T-helper 17 cell (primary cell): ENCODE data around the gene PPP2R5B. TPM values are rescaled to one million over a fixed set of nuclear protein-coding genes. Genes with fewer than 3 reads are reported as not detected.

Experiments
- ATAC-seq: fragments of 150-1000 bp; cut with Tn5 transposase; 2 replicates; pipeline ENCODE4 v1.10.0; 2021; ENCODE audit warnings: mild to moderate bottlenecking, moderate library complexity
- DNase-seq, 3 donors: peaks; one replicate each; pipeline versions ENCODE4 v3.0.0 to v3.0.0-alpha.2; 2020 to 2021
- H3K9me3 ChIP-seq: one replicate; pipeline ENCODE4 v1.7.0; 2013; ENCODE audit warnings: low read length, mild to moderate bottlenecking; ENCODE audit not compliant: control insufficient read depth, poor library complexity, severe bottlenecking
- H3K27ac Mint-ChIP-seq: one replicate; pipeline ENCODE4 v1.8.0; 2022; ENCODE audit warnings: mild to moderate bottlenecking, moderate library complexity, mixed read lengths
- H3K27me3 Mint-ChIP-seq: one replicate; pipeline ENCODE4 v1.8.0; 2022; ENCODE audit warnings: mixed read lengths
- H3K36me3 Mint-ChIP-seq: one replicate; pipeline ENCODE4 v1.8.0; 2022; ENCODE audit warnings: low read depth, mixed read lengths
- H3K4me1 Mint-ChIP-seq: one replicate; pipeline ENCODE4 v1.8.0; 2022; ENCODE audit warnings: mild to moderate bottlenecking, mixed read lengths
- H3K4me3 Mint-ChIP-seq: one replicate; pipeline ENCODE4 v1.8.0; 2022; ENCODE audit warnings: mild to moderate bottlenecking, moderate library complexity, mixed read lengths
- total RNA-seq, 4 donors: library from RNA in 2 of 4; stranded (reverse) in 2 of 4; gene quantifications; one replicate each; pipeline ENCODE4 v1.2.3 and lab custom pipeline; 2022 to 2026

PPP2R5B gene
- total RNA-seq, 2 donors from 2014 or later = 21.5 to 25.3 TPM

DNA sequence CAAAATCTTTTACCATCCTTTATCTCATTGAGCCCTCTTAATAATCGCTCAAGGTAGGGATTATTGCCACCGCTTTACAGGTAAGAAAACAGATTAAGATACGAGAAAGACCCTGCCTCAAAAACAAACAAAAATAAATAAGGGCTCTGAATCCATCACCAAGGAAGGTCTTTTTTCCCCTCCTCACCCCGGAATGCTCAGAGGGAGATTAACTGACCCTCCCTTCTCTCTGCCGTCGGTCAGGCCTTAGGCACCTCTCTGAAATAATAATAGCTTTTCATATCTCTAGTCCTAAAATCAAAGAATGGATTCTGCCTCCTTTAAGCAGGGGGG, 6.9 kb upstream of the PPP2R5B start:
- no peak for ATAC-seq
- H3K27ac Mint-ChIP-seq = peak overlapping the region; percentile 92
- peaks cover 19% of the 10 kb centered on the region for H3K4me1 Mint-ChIP-seq
- peak overlapping the region; percentile 93 for H3K4me3 Mint-ChIP-seq
- H3K27me3 Mint-ChIP-seq = no peaks in the 10 kb centered on the region
- peaks cover 2% of the 10 kb centered on the region for H3K36me3 Mint-ChIP-seq
- no peak for DNase-seq
- H3K9me3 ChIP-seq = no peaks in the 10 kb centered on the region

DNA sequence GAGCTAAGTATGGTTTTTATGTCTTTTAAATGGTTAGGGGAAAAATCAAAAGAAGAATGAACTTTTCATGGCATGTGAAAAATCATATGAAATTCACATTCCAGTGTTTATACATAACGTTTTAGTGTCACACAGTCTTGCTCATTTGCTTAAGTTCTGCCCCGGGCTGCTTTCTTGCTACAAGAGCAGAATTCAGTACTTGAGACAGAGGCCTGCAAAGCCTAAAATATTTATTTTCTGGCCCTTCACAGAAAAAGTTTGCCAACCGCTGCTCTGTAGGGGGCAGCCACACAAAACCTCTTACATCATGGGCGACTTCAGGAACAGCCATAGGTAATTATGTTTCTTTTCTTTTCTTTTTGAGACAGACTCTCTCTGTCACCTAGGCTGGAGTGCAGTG, 6.5 kb upstream of the PPP2R5B start:
- H3K27me3 Mint-ChIP-seq = no peaks in the 10 kb centered on the region
- H3K4me1 Mint-ChIP-seq = peaks cover 19% of the 10 kb centered on the region
- ATAC-seq (no peak), DNase-seq (no peak)
- H3K36me3 Mint-ChIP-seq = peaks cover 2% of the 10 kb centered on the region
- peak overlapping the region; percentile 93 for H3K4me3 Mint-ChIP-seq
- H3K27ac Mint-ChIP-seq = peak overlapping the region; percentile 92
- no peaks in the 10 kb centered on the region for H3K9me3 ChIP-seq

DNA sequence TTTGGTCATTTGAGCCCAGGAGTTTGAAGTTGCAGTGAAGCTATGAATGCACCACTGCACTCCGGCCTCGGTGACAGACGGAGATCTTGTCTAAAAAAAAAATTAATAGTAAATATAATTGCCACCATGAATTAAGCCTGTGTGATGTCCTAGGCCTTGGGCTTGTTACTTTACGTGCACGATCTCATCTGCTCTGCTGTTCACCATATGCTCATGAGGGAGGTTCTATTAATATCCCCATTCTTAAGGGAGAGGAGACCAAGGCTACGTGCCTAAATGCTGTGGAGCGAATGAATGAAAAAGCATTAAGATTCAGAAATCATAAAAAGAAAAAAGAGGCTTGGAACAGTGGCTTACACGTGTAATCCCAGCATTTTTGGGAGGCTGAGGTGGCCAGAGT, 4.9 kb upstream of the PPP2R5B start:
- no peak for DNase-seq
- Mint-ChIP-seq H3K4me1 (peaks cover 24% of the 10 kb centered on the region), H3K27me3 (no peaks in the 10 kb centered on the region), H3K27ac (no peak overlapping the region), H3K36me3 (no peaks in the 10 kb centered on the region), H3K4me3 (no peak overlapping the region)
- H3K9me3 ChIP-seq = no peaks in the 10 kb centered on the region
- no peak for ATAC-seq

DNA sequence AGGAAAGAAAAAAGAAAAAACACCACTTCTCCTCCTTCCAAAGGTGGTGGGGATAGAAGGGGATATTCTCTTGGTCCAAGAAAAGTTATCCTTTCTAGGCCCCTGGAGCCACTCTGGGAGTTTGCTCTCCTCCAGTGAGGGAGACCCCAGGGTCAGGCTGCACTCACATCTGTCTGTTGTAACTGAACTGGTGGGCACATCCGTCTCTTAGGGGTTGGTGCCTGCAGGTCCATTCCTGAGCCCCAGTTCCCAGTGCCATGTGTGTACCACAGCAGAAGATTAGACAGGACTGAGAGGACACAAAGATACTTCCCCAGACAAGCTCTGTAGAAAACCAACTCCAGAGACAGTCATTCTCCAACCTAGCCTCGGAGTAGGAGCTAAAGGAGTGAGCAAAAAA, 4.4 kb upstream of the PPP2R5B start:
- peaks cover 27% of the 10 kb centered on the region for H3K4me1 Mint-ChIP-seq
- no peak for ATAC-seq

DNA sequence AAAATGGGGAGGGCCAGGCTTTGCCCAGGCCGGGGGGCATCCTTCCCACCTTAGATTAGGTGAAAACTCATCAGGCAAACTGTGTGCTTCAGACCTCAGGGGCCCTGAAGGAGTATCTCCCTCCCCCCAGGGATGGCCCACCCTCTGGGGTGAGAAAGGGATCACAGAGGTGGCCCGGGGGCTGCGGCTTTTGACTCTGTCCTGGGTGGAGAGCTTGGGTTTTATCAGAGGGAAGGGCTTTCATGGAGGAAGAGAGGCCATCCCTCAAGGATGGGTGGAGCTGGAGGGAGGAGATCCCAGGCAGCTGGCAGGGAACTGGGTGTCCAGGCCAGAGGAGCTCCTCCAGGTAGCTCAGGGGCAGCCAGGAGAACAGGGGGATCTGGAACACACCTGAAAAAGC, 3.1 kb upstream of the PPP2R5B start:
- H3K27me3 Mint-ChIP-seq = no peaks in the 10 kb centered on the region
- H3K9me3 ChIP-seq = no peaks in the 10 kb centered on the region
- H3K4me3 Mint-ChIP-seq = no peak overlapping the region
- H3K36me3 Mint-ChIP-seq = no peaks in the 10 kb centered on the region
- H3K4me1 Mint-ChIP-seq = peaks cover 25% of the 10 kb centered on the region
- DNase-seq = no peak
- no peak for ATAC-seq
- no peak overlapping the region for H3K27ac Mint-ChIP-seq

More for the DNA sequence above, 4.4 kb upstream of the PPP2R5B start:
- DNase-seq = no peak
- no peaks in the 10 kb centered on the region for H3K9me3 ChIP-seq
- Mint-ChIP-seq H3K4me3 (no peak overlapping the region), H3K27ac (no peak overlapping the region), H3K27me3 (no peaks in the 10 kb centered on the region), H3K36me3 (no peaks in the 10 kb centered on the region)

DNA sequence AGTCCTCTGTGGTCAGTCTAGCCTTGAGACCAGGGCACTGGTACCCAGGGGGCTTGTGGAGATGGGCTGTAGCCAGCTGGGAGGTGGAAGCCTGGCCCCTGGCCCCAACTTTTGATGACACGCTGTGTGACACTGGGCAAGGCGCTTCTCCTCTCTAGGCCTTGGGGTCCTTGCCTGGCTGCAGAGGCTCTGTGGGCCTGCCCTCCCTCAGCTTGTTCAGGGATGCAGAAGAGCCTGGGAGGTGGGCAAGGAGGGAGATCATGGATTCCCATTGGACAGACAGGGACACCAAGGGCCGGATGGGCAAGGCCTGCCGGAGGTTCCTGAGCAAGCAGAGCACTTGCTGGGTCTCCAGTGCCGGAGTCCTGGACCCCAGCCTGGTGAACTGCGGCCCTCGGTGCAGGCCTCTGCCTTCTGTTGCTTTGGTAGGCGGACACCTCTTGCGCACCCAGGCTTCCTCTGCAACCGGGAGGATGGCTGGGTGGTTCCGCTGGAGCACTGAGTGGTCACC, 1.3 kb upstream of the PPP2R5B start:
- Mint-ChIP-seq H3K4me3 (no peak overlapping the region), H3K27me3 (no peaks in the 10 kb centered on the region), H3K4me1 (peaks cover 15% of the 10 kb centered on the region), H3K36me3 (no peaks in the 10 kb centered on the region), H3K27ac (peak overlapping the region; percentile 97)
- DNase-seq (no peak), ATAC-seq (no peak)
- H3K9me3 ChIP-seq = no peaks in the 10 kb centered on the region

DNA sequence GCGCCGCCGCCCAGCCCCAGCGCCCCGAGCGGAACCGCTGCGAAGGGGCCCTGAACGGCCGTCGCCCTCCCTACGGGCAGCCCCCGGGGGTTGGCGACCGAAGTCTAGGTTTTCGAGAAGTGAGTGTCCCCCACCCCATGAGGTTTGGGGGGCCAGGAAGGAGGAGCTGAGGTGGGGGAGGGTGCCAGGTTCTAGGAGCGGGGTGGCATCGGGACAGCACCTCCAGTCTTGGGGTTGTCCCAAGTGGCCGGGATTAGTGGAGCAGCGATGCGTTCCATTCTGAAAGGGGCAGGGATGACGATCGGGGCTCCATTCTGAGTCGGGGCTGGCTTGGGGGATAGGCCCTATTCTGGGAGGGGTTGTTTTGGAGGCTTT, 408 bp downstream of the PPP2R5B start:
- no peaks in the 10 kb centered on the region for H3K27me3 Mint-ChIP-seq
- H3K4me3 Mint-ChIP-seq = peak overlapping the region; percentile 97
- DNase-seq = no peak
- peak overlapping the region; percentile 97 for H3K27ac Mint-ChIP-seq
- H3K4me1 Mint-ChIP-seq = peaks cover 15% of the 10 kb centered on the region
- no peaks in the 10 kb centered on the region for H3K9me3 ChIP-seq
- no peaks in the 10 kb centered on the region for H3K36me3 Mint-ChIP-seq
- ATAC-seq = no peak

DNA sequence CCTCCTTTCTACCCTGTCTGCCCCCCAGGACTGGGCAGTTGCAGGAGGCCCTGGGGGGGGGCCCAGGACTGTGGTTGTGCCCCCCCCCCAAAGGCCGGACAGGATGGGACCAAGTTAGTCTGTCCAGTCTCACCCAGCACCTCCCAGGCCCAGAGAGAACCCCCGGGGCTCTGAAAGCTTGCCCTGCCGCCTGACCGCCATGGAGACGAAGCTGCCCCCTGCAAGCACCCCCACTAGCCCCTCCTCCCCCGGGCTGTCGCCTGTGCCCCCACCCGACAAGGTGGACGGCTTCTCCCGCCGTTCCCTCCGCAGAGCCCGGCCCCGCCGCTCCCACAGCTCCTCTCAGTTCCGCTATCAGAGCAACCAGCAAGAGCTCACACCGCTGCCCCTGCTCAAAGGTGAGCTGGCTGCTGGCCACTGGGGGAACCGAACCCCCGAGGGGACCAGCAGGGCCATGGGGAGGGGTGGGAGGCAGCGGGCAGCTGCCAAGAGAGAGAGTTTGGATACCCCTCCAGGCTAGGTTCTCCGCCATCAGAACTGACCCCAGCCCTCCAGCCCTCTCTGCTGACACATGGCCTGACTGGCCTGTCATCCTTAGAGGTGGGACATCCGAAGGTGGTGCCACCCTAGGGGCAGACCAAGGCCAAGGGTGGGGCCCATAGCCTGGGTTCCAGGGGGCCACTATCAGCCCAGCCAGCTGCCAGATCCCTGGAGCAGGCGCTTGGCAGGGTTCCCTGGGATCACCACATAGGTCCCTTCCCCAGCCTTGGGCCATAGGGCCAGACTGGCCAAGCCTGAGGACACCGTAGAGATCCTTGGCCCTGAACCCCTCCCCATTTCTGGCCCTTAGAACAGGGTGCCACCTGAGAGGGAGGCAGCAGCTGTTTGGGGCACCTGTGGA, 1.3 kb downstream of the PPP2R5B start:
- peak overlapping the region; percentile 97 for H3K4me3 Mint-ChIP-seq
- no peak overlapping the region for H3K27ac Mint-ChIP-seq
- no peaks in the 10 kb centered on the region for H3K27me3 Mint-ChIP-seq
- no peaks in the 10 kb centered on the region for H3K36me3 Mint-ChIP-seq
- no peak for ATAC-seq
- H3K9me3 ChIP-seq = no peaks in the 10 kb centered on the region
- peaks cover 15% of the 10 kb centered on the region for H3K4me1 Mint-ChIP-seq
- DNase-seq = no peak

DNA sequence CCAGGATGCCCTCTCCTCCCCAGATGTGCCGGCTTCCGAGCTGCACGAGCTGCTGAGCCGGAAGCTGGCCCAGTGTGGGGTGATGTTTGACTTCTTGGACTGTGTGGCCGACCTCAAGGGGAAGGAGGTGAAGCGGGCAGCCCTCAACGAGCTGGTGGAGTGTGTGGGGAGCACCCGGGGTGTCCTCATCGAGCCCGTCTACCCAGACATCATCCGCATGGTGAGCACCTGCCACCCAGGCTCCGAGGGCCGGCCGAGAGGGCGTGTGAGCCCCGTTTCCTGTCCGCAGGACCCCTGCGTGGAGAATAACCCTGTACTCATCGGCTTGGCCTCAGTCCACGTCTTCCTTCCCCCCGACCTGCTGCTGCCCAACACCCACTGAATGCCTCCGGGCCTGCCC, 2.2 kb downstream of the PPP2R5B start:
- Mint-ChIP-seq H3K4me3 (peak overlapping the region; percentile 68), H3K27me3 (no peaks in the 10 kb centered on the region), H3K36me3 (no peaks in the 10 kb centered on the region), H3K27ac (peak overlapping the region; percentile 57), H3K4me1 (peaks cover 15% of the 10 kb centered on the region)
- no peaks in the 10 kb centered on the region for H3K9me3 ChIP-seq
- DNase-seq (no peak), ATAC-seq (no peak)

DNA sequence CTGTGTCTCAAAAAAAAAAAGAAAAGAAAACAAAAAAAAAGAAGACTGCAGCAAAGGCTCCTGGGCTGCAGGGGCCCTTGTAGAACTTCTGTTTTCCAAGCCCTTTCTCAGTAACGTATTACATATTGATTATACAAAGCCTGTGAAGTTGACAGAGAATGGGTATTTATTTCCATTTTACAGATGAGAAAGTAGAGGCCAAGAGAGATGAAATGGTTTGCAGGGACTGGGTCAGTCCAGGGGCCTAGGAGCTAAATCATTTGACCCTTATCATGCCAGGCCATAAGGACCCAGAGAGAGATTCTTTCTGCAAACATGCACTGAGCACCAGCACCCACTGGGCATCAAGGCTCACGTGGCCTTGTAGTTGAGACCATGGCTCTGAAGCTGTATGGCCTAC, 4.5 kb downstream of the PPP2R5B start:
- no peaks in the 10 kb centered on the region for H3K9me3 ChIP-seq
- Mint-ChIP-seq H3K4me1 (peaks cover 12% of the 10 kb centered on the region), H3K4me3 (no peak overlapping the region), H3K27ac (no peak overlapping the region), H3K27me3 (no peaks in the 10 kb centered on the region), H3K36me3 (no peaks in the 10 kb centered on the region)
- DNase-seq = no peak
- ATAC-seq = no peak

DNA sequence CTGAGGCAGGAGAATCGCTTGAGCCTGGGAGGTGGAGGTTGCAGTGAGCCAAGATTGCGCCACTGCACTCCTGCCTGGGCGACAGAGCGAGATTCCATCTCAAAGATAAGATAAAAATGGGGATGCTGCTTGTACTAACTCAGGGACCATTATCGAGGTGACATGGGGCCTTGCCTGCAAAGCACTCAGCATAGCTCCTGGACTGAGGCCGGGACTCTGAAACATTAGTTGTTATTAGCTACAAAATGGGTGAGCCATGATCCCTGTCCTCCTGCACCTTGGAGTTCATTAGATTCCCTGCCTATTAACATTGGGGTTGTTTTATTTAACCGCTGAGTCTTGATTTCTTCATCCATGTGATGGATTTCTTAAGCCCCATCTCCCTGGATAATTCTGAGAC, 5.1 kb downstream of the PPP2R5B start:
- ATAC-seq (no peak), DNase-seq (no peak)
- Mint-ChIP-seq H3K27me3 (no peaks in the 10 kb centered on the region), H3K4me3 (no peak overlapping the region), H3K36me3 (no peaks in the 10 kb centered on the region), H3K27ac (no peak overlapping the region), H3K4me1 (peaks cover 7% of the 10 kb centered on the region)
- H3K9me3 ChIP-seq = no peaks in the 10 kb centered on the region

DNA sequence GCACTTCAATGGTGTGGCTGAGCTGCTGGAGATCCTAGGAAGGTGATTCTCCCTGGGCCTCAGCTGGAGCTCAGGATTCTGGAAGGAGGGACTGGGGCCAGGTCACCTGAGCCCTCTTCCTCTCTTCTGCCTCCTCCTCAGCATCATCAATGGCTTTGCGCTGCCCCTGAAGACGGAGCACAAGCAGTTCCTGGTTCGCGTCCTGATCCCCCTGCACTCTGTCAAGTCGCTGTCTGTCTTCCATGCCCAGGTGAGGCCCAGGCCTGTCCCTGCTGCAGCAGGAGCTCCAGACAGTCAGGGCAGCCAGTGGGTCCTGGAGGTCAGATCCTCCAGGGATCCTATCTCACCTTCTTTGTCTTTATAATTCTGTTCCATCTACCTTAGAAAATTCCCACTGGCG, 5.9 kb downstream of the PPP2R5B start:
- no peak overlapping the region for H3K27ac Mint-ChIP-seq
- ATAC-seq = no peak
- DNase-seq = no peak
- H3K36me3 Mint-ChIP-seq = no peaks in the 10 kb centered on the region
- no peaks in the 10 kb centered on the region for H3K27me3 Mint-ChIP-seq
- H3K4me1 Mint-ChIP-seq = peaks cover 2% of the 10 kb centered on the region
- H3K4me3 Mint-ChIP-seq = no peak overlapping the region
- no peaks in the 10 kb centered on the region for H3K9me3 ChIP-seq

DNA sequence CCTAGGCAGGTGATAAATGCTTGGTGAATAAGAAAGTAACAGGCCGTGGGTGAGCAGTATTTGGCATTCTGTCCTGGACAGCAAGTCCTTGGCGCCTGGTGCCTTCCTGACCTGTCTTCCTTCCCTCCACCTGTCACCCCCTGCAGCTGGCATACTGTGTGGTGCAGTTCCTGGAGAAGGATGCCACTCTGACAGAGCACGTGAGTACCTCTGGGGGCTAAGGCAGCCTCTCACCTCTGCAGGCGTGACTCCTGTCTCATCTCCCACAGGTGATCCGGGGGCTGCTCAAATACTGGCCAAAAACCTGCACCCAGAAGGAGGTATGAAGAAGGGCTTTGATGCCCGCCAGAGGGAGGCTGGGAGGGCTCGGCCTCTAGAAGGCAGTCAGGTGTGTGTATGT, 6.8 kb downstream of the PPP2R5B start:
- no peaks in the 10 kb centered on the region for H3K4me1 Mint-ChIP-seq
- no peaks in the 10 kb centered on the region for H3K9me3 ChIP-seq
- no peak for ATAC-seq
- no peaks in the 10 kb centered on the region for H3K36me3 Mint-ChIP-seq
- DNase-seq = no peak
- H3K27me3 Mint-ChIP-seq = no peaks in the 10 kb centered on the region
- H3K4me3 Mint-ChIP-seq = no peak overlapping the region
- H3K27ac Mint-ChIP-seq = no peak overlapping the region

DNA sequence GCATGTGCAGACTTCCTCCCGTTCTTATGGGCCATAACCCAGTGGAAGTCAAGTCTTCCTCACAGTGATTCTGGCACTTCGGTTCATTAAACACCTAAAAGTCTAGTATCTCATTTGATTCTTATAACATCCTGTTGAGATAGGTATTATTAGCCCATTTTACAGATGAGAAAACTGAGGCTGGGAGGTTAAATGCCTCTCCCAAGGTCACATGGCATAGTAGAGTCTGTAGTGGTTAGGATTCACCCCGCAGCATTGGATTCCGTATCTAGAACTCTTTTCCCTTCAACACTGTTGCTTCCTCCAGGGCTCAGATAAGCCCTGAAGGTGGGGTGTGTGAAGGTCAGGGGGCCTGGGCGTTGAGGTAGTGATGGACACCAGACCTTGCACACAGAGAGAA, 7.8 kb downstream of the PPP2R5B start:
- H3K4me1 Mint-ChIP-seq = no peaks in the 10 kb centered on the region
- DNase-seq (no peak), ATAC-seq (no peak)
- no peak overlapping the region for H3K4me3 Mint-ChIP-seq
- no peaks in the 10 kb centered on the region for H3K36me3 Mint-ChIP-seq
- H3K27me3 Mint-ChIP-seq = no peaks in the 10 kb centered on the region
- no peak overlapping the region for H3K27ac Mint-ChIP-seq
- H3K9me3 ChIP-seq = no peaks in the 10 kb centered on the region
